PFSK-1 (cell line): Measurements from ENCODE around the gene RAX.

ENCODE experiments used
- FOXP2 ChIP-seq: optimal IDR thresholded peaks from 2 replicates; pipeline ENCODE3; 2011; ENCODE audit warnings: borderline replicate concordance, control low read depth, inconsistent platforms; ENCODE audit not compliant: insufficient read depth; ENCODE audit errors: extremely low read length, extremely low read depth
- POLR2AphosphoS5 ChIP-seq: IDR thresholded peaks from 2 replicates; pipeline ENCODE4 v1.6.1; 2012; ENCODE audit warnings: low read depth, mild to moderate bottlenecking, control low read depth, low read length, moderate library complexity
- REST ChIP-seq, 2 experiments: IDR thresholded peaks; 2 replicates each; pipeline versions ENCODE4 v1.6.1 to v1.8.0; 2011 to 2012; ENCODE audit warnings: low read depth in 2 of 2, low read length in 2 of 2, control low read depth in 1 of 2, inconsistent platforms in 1 of 2, mild to moderate bottlenecking in 1 of 2, moderate library complexity in 1 of 2; ENCODE audit not compliant: insufficient read depth in 1 of 2
- SIN3A ChIP-seq: IDR thresholded peaks from 2 replicates; pipeline ENCODE4 v1.6.1; 2012; ENCODE audit warnings: mild to moderate bottlenecking, low read length, moderate library complexity, borderline replicate concordance; ENCODE audit not compliant: insufficient read depth
- TAF1 ChIP-seq: IDR thresholded peaks from 2 replicates; pipeline ENCODE4 v1.6.1; 2012; ENCODE audit warnings: low read length, control low read depth, borderline replicate concordance; ENCODE audit not compliant: insufficient read depth

Gene RAX

GRCh38 chr18:59239642-59240041, 33.6 kb downstream of the RAX start:
- TF ChIP-seq FOXP2 (no peak), REST (IDR thresholded peaks at IDR 0.05; ENCODE audit: insufficient read depth in 1 of 2, low read depth in 2 of 2, low read length in 2 of 2) (no peak), SIN3A (no peak), TAF1 (no peak), POLR2AphosphoS5 (no peak)

GRCh38 chr18:59238385-59238784, 34.9 kb downstream of the RAX start:
- no peak for TF ChIP-seq TAF1
- TF ChIP-seq POLR2AphosphoS5 = no peak
- TF ChIP-seq REST (IDR thresholded peaks at IDR 0.05; ENCODE audit: insufficient read depth in 1 of 2, low read depth in 2 of 2, low read length in 2 of 2) = no peak
- TF ChIP-seq FOXP2 = no peak
- TF ChIP-seq SIN3A = no peak

GRCh38 chr18:59233017-59233410, 40.2 kb downstream of the RAX start:
- TF ChIP-seq FOXP2 = no peak
- no peak for TF ChIP-seq REST (IDR thresholded peaks at IDR 0.05; ENCODE audit: insufficient read depth in 1 of 2, low read depth in 2 of 2, low read length in 2 of 2)
- no peak for TF ChIP-seq SIN3A
- no peak for TF ChIP-seq POLR2AphosphoS5
- no peak for TF ChIP-seq TAF1

GRCh38 chr18:59232309-59233016, 40.8 kb downstream of the RAX start:
- no peak for TF ChIP-seq TAF1
- no peak for TF ChIP-seq POLR2AphosphoS5
- no peak for TF ChIP-seq SIN3A

- TF ChIP-seq POLR2AphosphoS5 = no peak
- TF ChIP-seq SIN3A = no peak
- no peak for TF ChIP-seq FOXP2
- no peak for TF ChIP-seq TAF1
- no peak for TF ChIP-seq REST (IDR thresholded peaks at IDR 0.05; ENCODE audit: insufficient read depth in 1 of 2, low read depth in 2 of 2, low read length in 2 of 2)
Observed at GRCh38 chr18:59231877-59232276, 41.4 kb downstream of the RAX start.
